Left lobe of liver (tissue), 2 donors: ENCODE results near the gene IGF2. TPM values are rescaled to one million over a fixed set of nuclear protein-coding genes. Genes with fewer than 3 reads are reported as not detected.
A peak's percentile ranks its signal among the peaks of the same experiment; 100 is the strongest.
"Not testable (repeated sequence)": the region's sequence is repeated elsewhere in the genome, so short reads cannot be mapped to it uniquely, and the experiment has no call there.

ENCODE experiments used
- ATAC-seq: fragments of 200-7000 bp; cut with Tn5 transposase; one replicate; pipeline ENCODE4 v1.9.1; 2020; ENCODE audit warnings: mild to moderate bottlenecking, moderate library complexity
- DNase-seq: peaks from one replicate; pipeline ENCODE4 v3.0.0-alpha.2; 2020; ENCODE audit warnings: low spot score
- total RNA-seq: library from RNA; stranded (reverse); gene quantifications from one replicate; pipeline ENCODE4 v1.2.1, GENCODE V29; 2021
- donor health status: DM: no; HTN: no; CAD: no; lungs with moderate emphysema.
- donor health status: DM: no; HTN: yes; CAD: no.

Gene IGF2, protein sequence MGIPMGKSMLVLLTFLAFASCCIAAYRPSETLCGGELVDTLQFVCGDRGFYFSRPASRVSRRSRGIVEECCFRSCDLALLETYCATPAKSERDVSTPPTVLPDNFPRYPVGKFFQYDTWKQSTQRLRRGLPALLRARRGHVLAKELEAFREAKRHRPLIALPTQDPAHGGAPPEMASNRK
- 254 TPM for total RNA-seq

DNA sequence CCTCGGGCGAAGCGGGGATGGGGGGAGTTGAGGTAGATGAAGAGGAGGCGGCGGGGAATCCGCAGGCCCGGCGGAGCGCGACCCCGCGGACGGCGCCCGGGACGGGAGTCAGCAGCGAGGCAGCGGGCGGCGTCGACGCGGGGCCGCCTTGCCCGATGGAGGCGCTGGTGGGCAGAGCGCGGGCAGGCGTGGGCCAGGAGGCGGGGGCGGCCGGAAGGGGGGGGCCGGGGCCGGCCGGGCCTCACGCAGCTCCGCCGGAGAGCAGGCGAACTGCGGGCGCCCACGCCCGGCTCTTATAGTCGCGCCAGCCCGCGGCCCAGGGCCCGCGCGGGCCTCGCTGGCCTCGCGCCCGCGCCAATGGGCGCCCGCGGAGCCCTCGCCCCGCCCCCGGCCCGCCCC, at the start of gene IGF2:
Gene IGF2 (minus strand): TSS at position 267 of the 399 bp plus-strand sequence. CDS start 3,866 bp downstream, outside the sequence.
- DNase-seq (no peak), ATAC-seq (peak; percentile 12)

DNA sequence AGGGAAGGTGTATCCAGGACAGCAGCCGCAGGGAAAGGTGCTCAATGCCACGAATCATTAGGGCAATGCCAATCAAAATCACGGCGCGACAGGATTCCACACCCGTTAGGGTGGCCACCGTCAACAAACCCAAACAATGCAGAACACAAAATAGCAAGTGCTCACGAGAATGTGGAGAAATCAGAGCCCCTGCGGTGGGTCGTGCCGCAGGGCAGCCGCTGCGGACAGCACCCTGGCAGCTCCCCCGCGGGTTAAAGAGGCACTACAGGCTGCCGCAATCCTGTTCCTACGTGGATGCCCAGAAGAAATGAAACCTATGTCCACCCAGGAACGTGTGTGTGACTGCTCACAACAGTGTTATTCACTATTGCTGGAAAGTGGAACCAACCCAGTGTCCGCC, 49.6 kb upstream of the IGF2 start:
- ATAC-seq (no peak), DNase-seq (no peak)

GRCh38 chr11:2187280-2187707, 48.1 kb upstream of the IGF2 start:
- DNase-seq = no peak
- no peak for ATAC-seq

GRCh38 chr11:2186669-2187279, 47.6 kb upstream of the IGF2 start:
- no peak for DNase-seq
- peak; percentile 75 for ATAC-seq

DNA sequence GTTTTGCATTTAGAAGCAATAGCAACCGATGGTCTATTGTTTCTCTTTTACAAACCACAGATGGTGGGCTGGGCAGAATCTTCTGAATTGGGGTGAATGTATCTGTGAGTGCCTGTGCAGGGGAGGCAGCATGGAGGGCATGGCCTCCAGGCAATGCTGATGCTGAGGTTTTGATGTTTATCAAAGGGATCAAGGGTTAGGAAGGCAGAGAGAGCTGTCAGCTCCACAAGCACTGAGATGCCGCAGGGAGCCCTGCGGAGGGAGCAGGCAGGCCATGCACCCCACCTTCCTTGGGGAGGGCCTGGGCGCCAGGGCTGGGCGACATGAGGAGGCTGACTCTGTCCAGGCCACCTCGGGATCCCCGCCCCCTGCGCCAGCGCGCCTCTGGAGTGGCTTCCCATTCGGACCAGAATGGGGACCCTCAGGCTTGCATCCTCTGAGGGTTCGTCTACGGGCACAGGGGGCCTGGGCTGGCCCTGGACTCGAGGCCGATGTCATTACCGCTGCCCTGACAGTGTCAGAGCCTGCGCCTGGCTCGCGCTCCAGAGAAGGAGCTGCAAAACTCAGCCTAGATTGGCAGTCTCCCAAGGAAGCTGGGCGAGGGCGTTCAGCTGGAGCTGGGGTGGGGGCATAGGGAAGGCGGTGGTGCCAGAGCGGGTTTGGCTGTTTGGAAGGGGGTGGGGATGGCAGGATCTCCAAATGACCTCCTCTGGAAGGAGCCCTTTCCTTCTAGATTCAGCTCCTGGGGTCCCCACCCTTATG, 46.3 kb upstream of the IGF2 start:
- no peak for ATAC-seq
- no peak for DNase-seq

GRCh38 chr11:2182692-2183474, 43.7 kb upstream of the IGF2 start:
- DNase-seq = no peak

GRCh38 chr11:2182075-2182474, 42.9 kb upstream of the IGF2 start:
- DNase-seq = no peak

More at GRCh38 chr11:2182692-2183474, 43.7 kb upstream of the IGF2 start:
- no peak for ATAC-seq

DNA sequence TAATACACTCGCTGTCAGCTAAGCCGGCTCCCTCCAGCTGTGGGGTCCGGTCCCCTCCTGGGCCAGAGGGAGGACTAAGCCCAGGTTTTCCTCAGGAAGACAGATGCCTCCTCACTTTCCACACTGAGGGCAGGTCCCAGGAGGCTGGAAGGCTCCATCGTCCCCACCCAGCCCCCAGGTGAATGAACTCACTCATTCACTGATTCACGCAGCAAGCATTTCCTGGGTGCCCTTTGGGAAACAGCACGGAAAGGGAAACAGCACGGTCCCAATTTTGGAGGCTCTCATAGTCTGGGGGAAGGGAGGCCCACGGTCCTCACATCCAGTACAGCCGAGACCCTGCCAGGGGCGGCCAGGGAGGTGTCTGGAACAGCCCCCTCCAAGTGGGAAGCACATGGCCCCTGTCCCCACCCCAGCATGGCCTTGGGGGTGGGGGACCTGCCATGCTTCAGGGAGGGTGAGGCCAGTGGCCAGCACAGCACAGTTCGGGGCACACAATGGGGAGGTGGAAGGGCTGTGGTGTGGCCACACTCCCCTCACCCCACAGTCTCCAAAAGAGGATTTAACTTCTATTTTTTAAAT, 41.7 kb upstream of the IGF2 start:
- ATAC-seq (no peak), DNase-seq (no peak)

More at GRCh38 chr11:2182075-2182474, 42.9 kb upstream of the IGF2 start:
- ATAC-seq = no peak

GRCh38 chr11:2180347-2180746, 41.2 kb upstream of the IGF2 start:
- no peak for DNase-seq
- no peak for ATAC-seq

DNA sequence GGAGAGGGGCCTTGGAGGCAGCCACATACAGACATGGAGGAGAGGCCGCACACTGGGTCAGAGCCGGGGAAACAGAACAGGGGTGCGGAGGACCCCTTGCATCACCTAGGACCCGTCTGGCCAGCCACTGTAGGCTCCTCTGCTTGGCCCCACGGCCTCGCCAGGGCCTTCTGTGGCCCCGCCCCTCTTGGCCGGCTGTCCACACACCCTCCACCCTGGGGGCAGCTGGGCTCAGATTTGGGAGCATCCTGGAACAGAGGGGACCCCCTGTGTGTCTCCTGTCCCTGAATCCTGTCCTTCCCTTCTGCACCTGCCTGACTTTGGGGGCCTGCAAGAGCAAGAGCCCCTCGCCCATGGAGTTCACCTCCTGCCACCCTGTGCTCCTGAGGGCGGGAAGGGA, 40.3 kb upstream of the IGF2 start:
- DNase-seq (no peak), ATAC-seq (no peak)

- DNase-seq (no peak), ATAC-seq (no peak)
Observed at GRCh38 chr11:2178906-2179494, 39.8 kb upstream of the IGF2 start.

DNA sequence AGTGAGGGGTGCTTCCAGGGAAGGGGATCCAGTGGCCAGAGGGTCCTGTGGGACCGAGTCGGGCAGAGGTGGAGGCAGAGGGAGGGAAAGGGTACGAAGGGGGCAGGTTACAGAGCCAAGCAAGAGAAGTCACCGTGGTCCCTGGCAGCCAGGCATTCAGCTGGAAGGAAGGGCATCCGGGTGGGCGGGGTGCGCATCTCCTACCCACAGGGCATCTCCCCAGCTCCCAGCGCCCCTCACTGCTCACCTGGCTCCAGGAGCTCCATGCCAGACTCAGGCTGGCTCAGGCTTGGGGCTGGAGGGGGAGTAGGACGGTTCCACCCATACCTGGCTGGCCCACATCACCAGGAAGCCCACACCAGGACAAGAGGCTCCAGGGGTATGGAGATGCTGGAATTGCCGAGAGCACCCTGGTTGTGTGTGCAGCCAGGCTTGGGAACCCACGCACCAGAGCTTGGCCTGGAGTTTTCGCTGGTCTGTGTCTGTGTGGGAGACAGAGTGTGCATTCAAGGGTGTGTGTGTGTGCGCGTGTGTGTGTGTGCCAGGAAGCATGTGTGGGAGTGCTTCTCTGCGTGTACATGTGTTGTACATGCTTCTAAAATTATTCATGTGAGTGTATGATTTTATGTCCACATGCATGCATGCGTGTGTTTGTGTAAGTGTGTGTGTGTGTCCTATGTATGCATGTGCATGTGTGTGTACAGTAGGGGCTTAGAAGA, 39.0 kb upstream of the IGF2 start:
- DNase-seq, ATAC-seq: not testable (repeated sequence)

- ATAC-seq = no peak
- no peak for DNase-seq
Observed at GRCh38 chr11:2177076-2177475, 37.9 kb upstream of the IGF2 start.

GRCh38 chr11:2176389-2176900, 37.3 kb upstream of the IGF2 start:
- ATAC-seq (no peak), DNase-seq (no peak)

GRCh38 chr11:2175659-2176058, 36.5 kb upstream of the IGF2 start:
- DNase-seq (no peak), ATAC-seq (no peak)

GRCh38 chr11:2174361-2174760, 35.2 kb upstream of the IGF2 start:
- ATAC-seq = no peak
- no peak for DNase-seq

- no peak for ATAC-seq
Observed at GRCh38 chr11:2173761-2174160, 34.6 kb upstream of the IGF2 start.

GRCh38 chr11:2173150-2173693, 34.0 kb upstream of the IGF2 start:
- ATAC-seq (peak; percentile 10), DNase-seq (no peak)

More at GRCh38 chr11:2173761-2174160, 34.6 kb upstream of the IGF2 start:
- DNase-seq = no peak

GRCh38 chr11:2172676-2173075, 33.5 kb upstream of the IGF2 start:
- ATAC-seq (no peak), DNase-seq (no peak)
